GM23338 (cell line): ENCODE data around the gene TP53I3. TPM values are rescaled to one million over a fixed set of nuclear protein-coding genes. Genes with fewer than 3 reads are reported as not detected.

Experiments used
- ATAC-seq: fragments of 200-7000 bp; cut with Tn5 transposase; 3 replicates; pipeline ENCODE4 v1.9.1; 2020
- DNase-seq: peaks from one replicate; pipeline ENCODE4 v3.0.0-alpha.2; 2015; ENCODE audit warnings: low spot score
- H2AFZ ChIP-seq: fragments of 200-600 bp; sonication (generic); 2 replicates; pipeline ENCODE4 v1.8.0; 2016; ENCODE audit warnings: antibody characterized with exemption, mild to moderate bottlenecking, moderate library complexity
- H3F3A ChIP-seq: fragments of 200-600 bp; sonication (generic); replicated peaks from 2 replicates; pipeline ENCODE4 v1.8.0; 2017; ENCODE audit warnings: antibody characterized with exemption, mixed run types, low read depth
- H3K27ac ChIP-seq: fragments of 200-600 bp; sonication (generic); 2 replicates; pipeline ENCODE4 v1.6.1; 2016; ENCODE audit warnings: low read depth
- H3K27me3 ChIP-seq: fragments of 200-600 bp; sonication (generic); 2 replicates; pipeline ENCODE4 v1.8.0; 2016; ENCODE audit warnings: mild to moderate bottlenecking, mixed run types, moderate library complexity; ENCODE audit not compliant: insufficient read depth
- H3K36me3 ChIP-seq: fragments of 200-600 bp; sonication (generic); 2 replicates; pipeline ENCODE4 v1.8.0; 2016; ENCODE audit warnings: mild to moderate bottlenecking; ENCODE audit not compliant: insufficient read depth
- H3K4me1 ChIP-seq: fragments of 200-600 bp; sonication (generic); 2 replicates; pipeline ENCODE4 v1.8.0; 2016; ENCODE audit warnings: mild to moderate bottlenecking, moderate library complexity; ENCODE audit not compliant: insufficient read depth
- H3K4me2 ChIP-seq: fragments of 200-600 bp; sonication (generic); 2 replicates; pipeline ENCODE4 v1.7.1; 2017; ENCODE audit warnings: mixed run types
- H3K4me3 ChIP-seq: fragments of 200-600 bp; sonication (generic); 2 replicates; pipeline ENCODE4 v1.6.1; 2016; ENCODE audit warnings: mixed run types
- H3K79me2 ChIP-seq: fragments of 200-600 bp; sonication (generic); replicated peaks from 2 replicates; pipeline ENCODE4 v1.8.0; 2017; ENCODE audit warnings: mild to moderate bottlenecking; ENCODE audit not compliant: insufficient read depth
- H3K9me2 ChIP-seq: fragments of 200-600 bp; sonication (generic); 2 replicates; pipeline ENCODE4 v1.8.0; 2017; ENCODE audit not compliant: insufficient read depth
- H4K20me1 ChIP-seq: fragments of 200-600 bp; sonication (generic); replicated peaks from 2 replicates; pipeline ENCODE4 v1.8.0; 2017; ENCODE audit warnings: mild to moderate bottlenecking; ENCODE audit not compliant: insufficient read depth
- H3K27ac Mint-ChIP-seq: 2 replicates; pipeline ENCODE4 v1.8.0; 2020; ENCODE audit warnings: inconsistent platforms, mild to moderate bottlenecking, moderate library complexity, mixed read lengths
- H3K27me3 Mint-ChIP-seq: 3 replicates; pipeline ENCODE4 v1.8.0; 2022; ENCODE audit warnings: low read depth, mild to moderate bottlenecking, moderate library complexity, mixed read lengths, inconsistent platforms; ENCODE audit not compliant: insufficient read depth, poor library complexity
- H3K36me3 Mint-ChIP-seq: 3 replicates; pipeline ENCODE4 v1.8.0; 2021; ENCODE audit warnings: low read depth, mild to moderate bottlenecking, inconsistent platforms, moderate library complexity, mixed read lengths
- H3K4me1 Mint-ChIP-seq: 3 replicates; pipeline ENCODE4 v1.8.0; 2020; ENCODE audit warnings: mild to moderate bottlenecking, inconsistent platforms, mixed read lengths
- H3K4me3 Mint-ChIP-seq: 3 replicates; pipeline ENCODE4 v1.8.0; 2021; ENCODE audit warnings: moderate library complexity, mild to moderate bottlenecking, inconsistent platforms, mixed read lengths
- H3K9me3 Mint-ChIP-seq: 3 replicates; pipeline ENCODE4 v1.8.0; 2020; ENCODE audit warnings: moderate library complexity, mild to moderate bottlenecking, inconsistent platforms, mixed read lengths
- CREB1 ChIP-seq: fragments of 250-450 bp; sonication (Bioruptor Pico); IDR thresholded peaks from 2 replicates; pipeline ENCODE4 v1.5.0; 2020; ENCODE audit warnings: low read depth, mild to moderate bottlenecking, moderate library complexity
- EZH2 ChIP-seq: fragments of 200-600 bp; sonication (generic); IDR thresholded peaks from one replicate; pipeline ENCODE4 v1.8.0; 2017; ENCODE audit warnings: antibody characterized with exemption, mild to moderate bottlenecking, low read depth; ENCODE audit not compliant: unreplicated experiment
- EZH2phosphoT487 ChIP-seq: fragments of 200-600 bp; sonication (generic); IDR thresholded peaks from one replicate; pipeline ENCODE4 v1.8.1; 2018; ENCODE audit warnings: antibody characterized with exemption; ENCODE audit not compliant: unreplicated experiment
- NANOG ChIP-seq: IDR thresholded peaks from 2 replicates; pipeline ENCODE4 v1.6.1; 2016; ENCODE audit warnings: antibody characterized with exemption, borderline replicate concordance
- POLR2AphosphoS5 ChIP-seq: IDR thresholded peaks from 2 replicates; pipeline ENCODE4 v1.6.1; 2016; ENCODE audit warnings: antibody characterized with exemption, low read depth
- ZNF331 ChIP-seq: fragments of 250-450 bp; sonication (Bioruptor Pico); IDR thresholded peaks from 2 replicates; pipeline ENCODE4 v1.5.0; 2020; ENCODE audit warnings: low read depth, mild to moderate bottlenecking, moderate library complexity
- polyA plus RNA-seq: library from polyadenylated mRNA; unstranded; fragments of >200 nt; fragmentation: Nextera tagmentation; extraction: Ambion mirVana; gene quantifications from 2 replicates; pipeline ENCODE4 v1.2.1, GENCODE V29; 2016
- total RNA-seq: library from RNA; depleted of rRNA; stranded (reverse); fragments of >200 nt; shearing (Covaris generic); gene quantifications from 2 replicates; pipeline ENCODE4 v1.2.3, GENCODE V29; 2014
- TF ChIP-seq, protein P1 (sequence below): IDR thresholded peaks from 2 replicates; pipeline ENCODE4 v1.6.1; 2016; ENCODE audit warnings: antibody characterized with exemption
- TF ChIP-seq, protein P2 (sequence below): IDR thresholded peaks from one replicate; pipeline ENCODE4 v1.6.1; 2018; ENCODE audit warnings: antibody characterized with exemption; ENCODE audit not compliant: unreplicated experiment
- TF ChIP-seq, protein P3 (sequence below): fragments of 250-450 bp; sonication (Bioruptor Pico); IDR thresholded peaks from 2 replicates; pipeline ENCODE4 v1.5.0; 2020; ENCODE audit warnings: mild to moderate bottlenecking, moderate library complexity

Gene TP53I3
- total and polyA plus RNA-seq, 2 experiments from 2014 or later = 27.8 to 36.5 TPM

DNA sequence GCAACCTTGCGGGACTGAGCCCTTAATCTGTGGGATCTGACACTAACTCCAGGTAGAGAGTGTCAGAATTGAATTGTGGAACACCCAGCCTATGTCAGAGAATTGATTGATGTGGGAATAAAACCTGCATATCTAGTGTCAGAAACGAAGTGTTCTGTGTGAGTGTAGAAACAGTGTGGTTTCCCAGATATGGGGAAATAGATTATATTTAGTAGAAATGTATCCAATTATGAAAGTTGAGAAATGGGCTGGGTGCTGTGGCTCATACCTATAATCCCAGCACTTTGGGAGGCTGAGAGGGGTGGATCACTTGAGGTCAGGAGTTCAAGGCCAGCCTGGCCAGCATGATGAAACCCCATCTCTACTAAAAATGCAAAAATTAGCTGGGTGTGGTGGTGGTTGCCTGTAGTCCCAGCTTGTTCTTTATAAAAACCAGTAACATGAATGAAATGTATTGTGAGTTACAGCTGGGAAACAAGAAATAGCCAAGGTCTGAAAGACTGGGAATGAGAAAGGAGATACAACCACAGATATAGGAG is 4.3 kb upstream of the TP53I3 start:
- no peaks in the 10 kb centered on the region for H3K9me3 Mint-ChIP-seq
- Histone ChIP-seq H4K20me1 (no peaks in the 10 kb centered on the region), H3K27me3 (no peaks in the 10 kb centered on the region), H3K4me1 (peaks cover 5% of the 10 kb centered on the region; the same call in 1 of the 2 replicates), H3K36me3 (no peaks in the 10 kb centered on the region), H3K79me2 (no peaks in the 10 kb centered on the region), H3K27ac (no peak overlapping the region), H3K4me3 (no peak overlapping the region), H3K9me2 (no peaks in the 10 kb centered on the region), H2AFZ (no peak overlapping the region), H3K4me2 (no peak overlapping the region), H3F3A (0 out of 2 replicates have a peak, but pooled peaks cover 7% of the 10 kb centered on the region)
- no peak overlapping the region for H3K27ac Mint-ChIP-seq
- peaks cover 5% of the 10 kb centered on the region for H3K27me3 Mint-ChIP-seq
- TF ChIP-seq EZH2phosphoT487 (no peak), ZNF331 (no peak), POLR2AphosphoS5 (no peak), EZH2 (no peak), NANOG (no peak)
- TF ChIP-seq, protein P1, sequence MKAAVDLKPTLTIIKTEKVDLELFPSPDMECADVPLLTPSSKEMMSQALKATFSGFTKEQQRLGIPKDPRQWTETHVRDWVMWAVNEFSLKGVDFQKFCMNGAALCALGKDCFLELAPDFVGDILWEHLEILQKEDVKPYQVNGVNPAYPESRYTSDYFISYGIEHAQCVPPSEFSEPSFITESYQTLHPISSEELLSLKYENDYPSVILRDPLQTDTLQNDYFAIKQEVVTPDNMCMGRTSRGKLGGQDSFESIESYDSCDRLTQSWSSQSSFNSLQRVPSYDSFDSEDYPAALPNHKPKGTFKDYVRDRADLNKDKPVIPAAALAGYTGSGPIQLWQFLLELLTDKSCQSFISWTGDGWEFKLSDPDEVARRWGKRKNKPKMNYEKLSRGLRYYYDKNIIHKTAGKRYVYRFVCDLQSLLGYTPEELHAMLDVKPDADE = no peak
- TF ChIP-seq, protein P2, sequence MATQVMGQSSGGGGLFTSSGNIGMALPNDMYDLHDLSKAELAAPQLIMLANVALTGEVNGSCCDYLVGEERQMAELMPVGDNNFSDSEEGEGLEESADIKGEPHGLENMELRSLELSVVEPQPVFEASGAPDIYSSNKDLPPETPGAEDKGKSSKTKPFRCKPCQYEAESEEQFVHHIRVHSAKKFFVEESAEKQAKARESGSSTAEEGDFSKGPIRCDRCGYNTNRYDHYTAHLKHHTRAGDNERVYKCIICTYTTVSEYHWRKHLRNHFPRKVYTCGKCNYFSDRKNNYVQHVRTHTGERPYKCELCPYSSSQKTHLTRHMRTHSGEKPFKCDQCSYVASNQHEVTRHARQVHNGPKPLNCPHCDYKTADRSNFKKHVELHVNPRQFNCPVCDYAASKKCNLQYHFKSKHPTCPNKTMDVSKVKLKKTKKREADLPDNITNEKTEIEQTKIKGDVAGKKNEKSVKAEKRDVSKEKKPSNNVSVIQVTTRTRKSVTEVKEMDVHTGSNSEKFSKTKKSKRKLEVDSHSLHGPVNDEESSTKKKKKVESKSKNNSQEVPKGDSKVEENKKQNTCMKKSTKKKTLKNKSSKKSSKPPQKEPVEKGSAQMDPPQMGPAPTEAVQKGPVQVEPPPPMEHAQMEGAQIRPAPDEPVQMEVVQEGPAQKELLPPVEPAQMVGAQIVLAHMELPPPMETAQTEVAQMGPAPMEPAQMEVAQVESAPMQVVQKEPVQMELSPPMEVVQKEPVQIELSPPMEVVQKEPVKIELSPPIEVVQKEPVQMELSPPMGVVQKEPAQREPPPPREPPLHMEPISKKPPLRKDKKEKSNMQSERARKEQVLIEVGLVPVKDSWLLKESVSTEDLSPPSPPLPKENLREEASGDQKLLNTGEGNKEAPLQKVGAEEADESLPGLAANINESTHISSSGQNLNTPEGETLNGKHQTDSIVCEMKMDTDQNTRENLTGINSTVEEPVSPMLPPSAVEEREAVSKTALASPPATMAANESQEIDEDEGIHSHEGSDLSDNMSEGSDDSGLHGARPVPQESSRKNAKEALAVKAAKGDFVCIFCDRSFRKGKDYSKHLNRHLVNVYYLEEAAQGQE = no peak
- DNase-seq (no peak), ATAC-seq (no peak)
- H3K36me3 Mint-ChIP-seq = no peaks in the 10 kb centered on the region
- H3K4me3 Mint-ChIP-seq = no peak overlapping the region
- peaks cover 5% of the 10 kb centered on the region for H3K4me1 Mint-ChIP-seq

DNA sequence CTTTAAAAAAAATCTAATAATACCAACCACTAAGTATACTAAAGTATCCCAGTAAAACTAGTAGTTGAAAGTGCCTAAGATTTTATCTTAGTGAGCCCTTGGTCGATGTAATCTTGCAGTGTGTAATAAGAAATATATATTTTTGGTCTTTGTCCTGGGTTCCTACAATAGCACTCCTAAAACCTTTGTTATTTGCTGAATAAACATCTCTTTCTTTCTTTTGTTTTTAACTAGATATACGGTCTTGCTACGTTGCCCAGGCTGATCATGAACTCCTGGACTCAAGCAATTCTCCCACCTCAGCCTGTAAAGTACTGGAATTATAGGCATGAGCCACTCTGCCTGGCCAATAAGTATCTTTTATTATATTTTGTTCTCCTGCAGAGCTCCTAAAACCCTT is 2.4 kb upstream of the TP53I3 start:
- no peaks in the 10 kb centered on the region for H3K27me3 ChIP-seq
- no peaks in the 10 kb centered on the region for H3K9me3 Mint-ChIP-seq
- peaks cover 11% of the 10 kb centered on the region for H3K4me1 ChIP-seq
- H3K27ac ChIP-seq = no peak overlapping the region
- 0 out of 2 replicates have a peak, but pooled peaks cover 6% of the 10 kb centered on the region for H3K36me3 ChIP-seq
- H4K20me1 ChIP-seq = no peaks in the 10 kb centered on the region
- no peak overlapping the region for H3K4me3 ChIP-seq
- no peak for ATAC-seq
- no peak overlapping the region for H2AFZ ChIP-seq
- H3F3A ChIP-seq = peaks cover 12% of the 10 kb centered on the region; the same call in 1 of the 2 replicates
- H3K79me2 ChIP-seq = peaks cover 4% of the 10 kb centered on the region
- peaks cover 19% of the 10 kb centered on the region for H3K4me1 Mint-ChIP-seq
- H3K9me2 ChIP-seq = no peaks in the 10 kb centered on the region
- no peak overlapping the region for H3K27ac Mint-ChIP-seq
- DNase-seq = no peak
- H3K4me2 ChIP-seq = no peak overlapping the region
- H3K36me3 Mint-ChIP-seq = peaks cover 17% of the 10 kb centered on the region
- H3K27me3 Mint-ChIP-seq = peaks cover 7% of the 10 kb centered on the region
- no peak overlapping the region for H3K4me3 Mint-ChIP-seq
- TF ChIP-seq, protein P3, sequence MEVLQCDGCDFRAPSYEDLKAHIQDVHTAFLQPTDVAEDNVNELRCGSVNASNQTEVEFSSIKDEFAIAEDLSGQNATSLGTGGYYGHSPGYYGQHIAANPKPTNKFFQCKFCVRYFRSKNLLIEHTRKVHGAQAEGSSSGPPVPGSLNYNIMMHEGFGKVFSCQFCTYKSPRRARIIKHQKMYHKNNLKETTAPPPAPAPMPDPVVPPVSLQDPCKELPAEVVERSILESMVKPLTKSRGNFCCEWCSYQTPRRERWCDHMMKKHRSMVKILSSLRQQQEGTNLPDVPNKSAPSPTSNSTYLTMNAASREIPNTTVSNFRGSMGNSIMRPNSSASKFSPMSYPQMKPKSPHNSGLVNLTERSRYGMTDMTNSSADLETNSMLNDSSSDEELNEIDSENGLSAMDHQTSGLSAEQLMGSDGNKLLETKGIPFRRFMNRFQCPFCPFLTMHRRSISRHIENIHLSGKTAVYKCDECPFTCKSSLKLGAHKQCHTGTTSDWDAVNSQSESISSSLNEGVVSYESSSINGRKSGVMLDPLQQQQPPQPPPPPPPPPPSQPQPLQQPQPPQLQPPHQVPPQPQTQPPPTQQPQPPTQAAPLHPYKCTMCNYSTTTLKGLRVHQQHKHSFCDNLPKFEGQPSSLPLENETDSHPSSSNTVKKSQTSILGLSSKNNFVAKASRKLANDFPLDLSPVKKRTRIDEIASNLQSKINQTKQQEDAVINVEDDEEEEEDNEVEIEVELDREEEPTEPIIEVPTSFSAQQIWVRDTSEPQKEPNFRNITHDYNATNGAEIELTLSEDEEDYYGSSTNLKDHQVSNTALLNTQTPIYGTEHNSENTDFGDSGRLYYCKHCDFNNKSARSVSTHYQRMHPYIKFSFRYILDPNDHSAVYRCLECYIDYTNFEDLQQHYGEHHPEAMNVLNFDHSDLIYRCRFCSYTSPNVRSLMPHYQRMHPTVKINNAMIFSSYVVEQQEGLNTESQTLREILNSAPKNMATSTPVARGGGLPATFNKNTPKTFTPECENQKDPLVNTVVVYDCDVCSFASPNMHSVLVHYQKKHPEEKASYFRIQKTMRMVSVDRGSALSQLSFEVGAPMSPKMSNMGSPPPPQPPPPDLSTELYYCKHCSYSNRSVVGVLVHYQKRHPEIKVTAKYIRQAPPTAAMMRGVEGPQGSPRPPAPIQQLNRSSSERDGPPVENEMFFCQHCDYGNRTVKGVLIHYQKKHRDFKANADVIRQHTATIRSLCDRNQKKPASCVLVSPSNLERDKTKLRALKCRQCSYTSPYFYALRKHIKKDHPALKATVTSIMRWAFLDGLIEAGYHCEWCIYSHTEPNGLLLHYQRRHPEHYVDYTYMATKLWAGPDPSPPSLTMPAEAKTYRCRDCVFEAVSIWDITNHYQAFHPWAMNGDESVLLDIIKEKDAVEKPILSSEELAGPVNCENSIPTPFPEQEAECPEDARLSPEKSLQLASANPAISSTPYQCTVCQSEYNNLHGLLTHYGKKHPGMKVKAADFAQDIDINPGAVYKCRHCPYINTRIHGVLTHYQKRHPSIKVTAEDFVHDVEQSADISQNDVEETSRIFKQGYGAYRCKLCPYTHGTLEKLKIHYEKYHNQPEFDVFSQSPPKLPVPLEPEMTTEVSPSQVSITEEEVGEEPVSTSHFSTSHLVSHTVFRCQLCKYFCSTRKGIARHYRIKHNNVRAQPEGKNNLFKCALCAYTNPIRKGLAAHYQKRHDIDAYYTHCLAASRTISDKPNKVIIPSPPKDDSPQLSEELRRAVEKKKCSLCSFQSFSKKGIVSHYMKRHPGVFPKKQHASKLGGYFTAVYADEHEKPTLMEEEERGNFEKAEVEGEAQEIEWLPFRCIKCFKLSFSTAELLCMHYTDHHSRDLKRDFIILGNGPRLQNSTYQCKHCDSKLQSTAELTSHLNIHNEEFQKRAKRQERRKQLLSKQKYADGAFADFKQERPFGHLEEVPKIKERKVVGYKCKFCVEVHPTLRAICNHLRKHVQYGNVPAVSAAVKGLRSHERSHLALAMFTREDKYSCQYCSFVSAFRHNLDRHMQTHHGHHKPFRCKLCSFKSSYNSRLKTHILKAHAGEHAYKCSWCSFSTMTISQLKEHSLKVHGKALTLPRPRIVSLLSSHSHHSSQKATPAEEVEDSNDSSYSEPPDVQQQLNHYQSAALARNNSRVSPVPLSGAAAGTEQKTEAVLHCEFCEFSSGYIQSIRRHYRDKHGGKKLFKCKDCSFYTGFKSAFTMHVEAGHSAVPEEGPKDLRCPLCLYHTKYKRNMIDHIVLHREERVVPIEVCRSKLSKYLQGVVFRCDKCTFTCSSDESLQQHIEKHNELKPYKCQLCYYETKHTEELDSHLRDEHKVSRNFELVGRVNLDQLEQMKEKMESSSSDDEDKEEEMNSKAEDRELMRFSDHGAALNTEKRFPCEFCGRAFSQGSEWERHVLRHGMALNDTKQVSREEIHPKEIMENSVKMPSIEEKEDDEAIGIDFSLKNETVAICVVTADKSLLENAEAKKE (CRISPR knock-in tag) = no peak
- no peak for TF ChIP-seq POLR2AphosphoS5
- TF ChIP-seq ZNF331 = no peak
- TF ChIP-seq EZH2phosphoT487 = no peak
- TF ChIP-seq NANOG = no peak
- no peak for TF ChIP-seq EZH2
- no peak for TF ChIP-seq CREB1 (CRISPR knock-in tag)
